Aorta (tissue), 5 donors: ENCODE data around the gene RBPJ. TPM values are rescaled to one million over a fixed set of nuclear protein-coding genes. Genes with fewer than 3 reads are reported as not detected.
"Not testable (repeated sequence)": the region's sequence is repeated elsewhere in the genome, so short reads cannot be mapped to it uniquely, and the experiment has no call there.

ENCODE experiments used
- ATAC-seq: fragments of 200-7000 bp; cut with Tn5 transposase; one replicate; pipeline ENCODE4 v1.9.1; 2022; ENCODE audit warnings: moderate library complexity; ENCODE audit not compliant: low FRiP score
- DNase-seq, 2 donors: peaks; one replicate each; pipeline ENCODE4 v3.0.0-alpha.2; 2020
- H3K27ac ChIP-seq, 2 donors: one replicate each; pipeline ENCODE4 v1.5.1; 2013; ENCODE audit warnings: low read length in 2 of 2, mild to moderate bottlenecking in 2 of 2, moderate library complexity in 2 of 2, control low read depth in 1 of 2, inconsistent platforms in 1 of 2, low read depth in 1 of 2
- H3K27me3 ChIP-seq, 2 donors: one replicate each; pipeline ENCODE4 v1.6.1; 2013; ENCODE audit warnings: control low read depth in 1 of 2, low read length in 1 of 2, mild to moderate bottlenecking in 1 of 2, moderate library complexity in 1 of 2; ENCODE audit not compliant: insufficient read depth in 2 of 2, control insufficient read depth in 1 of 2
- H3K36me3 ChIP-seq, 2 donors: one replicate each; pipeline ENCODE4 v1.6.1; 2013; ENCODE audit warnings: control low read depth in 1 of 2, low read length in 1 of 2, mild to moderate bottlenecking in 1 of 2; ENCODE audit not compliant: insufficient read depth in 2 of 2, control insufficient read depth in 1 of 2
- H3K4me1 ChIP-seq, 2 donors: one replicate each; pipeline ENCODE4 v1.6.1; 2013; ENCODE audit warnings: low read length in 2 of 2, control low read depth in 1 of 2, mild to moderate bottlenecking in 1 of 2, moderate library complexity in 1 of 2; ENCODE audit not compliant: insufficient read depth in 2 of 2, control insufficient read depth in 1 of 2
- H3K4me3 ChIP-seq, 2 donors: one replicate each; pipeline ENCODE4 v1.5.1; 2013; ENCODE audit warnings: low read length in 2 of 2, control low read depth in 1 of 2, mild to moderate bottlenecking in 1 of 2
- H3K9me3 ChIP-seq: one replicate; pipeline ENCODE4 v1.6.1; 2013; ENCODE audit warnings: mild to moderate bottlenecking, low read length; ENCODE audit not compliant: control insufficient read depth
- WGBS, 2 donors: extraction: QIAGEN DNeasy Blood & Tissue Kit; methylation state at CpG; one replicate each; pipeline ENCODE4 v1.1.7; 2013; 5-methylcytosine and 5-hydroxymethylcytosine counted together
- intact Hi-C, 2 donors: fragments of 100-400 bp; cut with DNase I; formaldehyde crosslinking; loops; one replicate each; pipeline versions ENCODE4 v1.14.2 to v1.15.0; 2022
- polyA plus RNA-seq, 2 donors: library from polyadenylated mRNA; stranded (reverse); fragments of 200-250 nt; gene quantifications; one replicate each; pipeline ENCODE4 v1.2.3, GENCODE V29; 2013
- total RNA-seq, 2 donors: library from RNA; stranded (reverse); fragmentation: NEBNext Ultra II Directional; extraction: Animal tissue kit (Norgen Biotek cat#: 25700); gene quantifications; one replicate each; pipeline ENCODE4 v1.2.1, GENCODE V29; 2021
- donor health status: healthy with polysubstance abuse.
- donor health status: Bipolar disorder and iron deficiency.
- donor health status: DM: no; HTN: no; CAD: no.
- donor health status: DM: no; HTN: no; CAD: no.
- donor health status: DM: yes; HTN: yes; CAD: no.

RBPJ gene
- total and polyA plus RNA-seq, 4 donors, result 24.9 to 162 (median 57.4) TPM

GRCh38 chr4:26355392-26356052 is 34.7 kb downstream of the RBPJ start:
- Histone ChIP-seq H3K27ac (no peak overlapping the region), H3K4me3 (no peak overlapping the region), H3K36me3 (no peaks in the 10 kb centered on the region), H3K9me3 (no peaks in the 10 kb centered on the region), H3K4me1 (no peaks in the 10 kb centered on the region), H3K27me3 (no peaks in the 10 kb centered on the region)
- intact Hi-C loops, result no loop called here
- 81 to 87% methylated on average over 1 of the region's 1 CpG for WGBS, 2 donors
- DNase-seq, result no peak
- ATAC-seq, result no peak

GRCh38 chr4:26356081-26356501 is 35.3 kb downstream of the RBPJ start:
- DNase-seq (no peak), ATAC-seq (no peak)
- Histone ChIP-seq H3K36me3 (no peaks in the 10 kb centered on the region), H3K27ac (no peak overlapping the region), H3K4me1 (no peaks in the 10 kb centered on the region), H3K4me3 (no peak overlapping the region), H3K27me3 (no peaks in the 10 kb centered on the region), H3K9me3 (no peaks in the 10 kb centered on the region)
- WGBS, 2 donors, result 61 to 63% methylated on average over 2 of the region's 2 CpGs
- intact Hi-C loops, result no loop called here

- H3K27me3 ChIP-seq, H3K9me3 ChIP-seq, H3K4me1 ChIP-seq, H3K36me3 ChIP-seq, DNase-seq, H3K4me3 ChIP-seq, H3K27ac ChIP-seq, intact Hi-C loops: not testable (repeated sequence)
- peak; percentile 54 for ATAC-seq
- WGBS, 2 donors, result 69 to 78% methylated on average over 32 of the region's 32 CpGs
These were observed 38.7 kb downstream of the RBPJ start for GRCh38 chr4:26359521-26359920.

GRCh38 chr4:26360273-26360672 is 39.5 kb downstream of the RBPJ start:
- intact Hi-C loops, result no loop called here
- Histone ChIP-seq H3K36me3 (no peaks in the 10 kb centered on the region), H3K4me1 (peaks cover 0 to 2% of the 10 kb centered on the region in 2 donors), H3K4me3 (no peak overlapping the region), H3K27me3 (no peaks in the 10 kb centered on the region), H3K9me3 (no peaks in the 10 kb centered on the region), H3K27ac (no peak overlapping the region)
- DNase-seq (no peak), ATAC-seq (no peak)
- WGBS, 2 donors, result 91 to 93% methylated on average over 4 of the region's 4 CpGs

GRCh38 chr4:26360864-26361263 is 40.0 kb downstream of the RBPJ start:
- no peaks in the 10 kb centered on the region for H3K27me3 ChIP-seq
- H3K9me3 ChIP-seq, result no peaks in the 10 kb centered on the region
- peaks cover 0 to 2% of the 10 kb centered on the region in 2 donors for H3K4me1 ChIP-seq
- DNase-seq, result no peak
- H3K27ac ChIP-seq, result no peak overlapping the region
- no peaks in the 10 kb centered on the region for H3K36me3 ChIP-seq
- no peak overlapping the region for H3K4me3 ChIP-seq
- 84 to 87% methylated on average over 5 of the region's 5 CpGs for WGBS, 2 donors
- no peak for ATAC-seq
- intact Hi-C loops, result no loop called here

GRCh38 chr4:26361297-26361696 is 40.5 kb downstream of the RBPJ start:
- Histone ChIP-seq H3K27ac (no peak overlapping the region), H3K4me1 (peaks cover 0 to 2% of the 10 kb centered on the region in 2 donors), H3K36me3 (no peaks in the 10 kb centered on the region), H3K9me3 (no peaks in the 10 kb centered on the region), H3K27me3 (no peaks in the 10 kb centered on the region), H3K4me3 (no peak overlapping the region)
- no peak for ATAC-seq
- no peak for DNase-seq
- WGBS, 2 donors, result 82 to 83% methylated on average over 2 of the region's 2 CpGs
- intact Hi-C loops, result no loop called here

GRCh38 chr4:26362745-26363439 is 42.1 kb downstream of the RBPJ start:
- H3K27me3 ChIP-seq, result no peaks in the 10 kb centered on the region
- H3K27ac ChIP-seq, result no peak overlapping the region
- WGBS, 2 donors, result 96 to 97% methylated on average over 9 of the region's 9 CpGs
- H3K4me3 ChIP-seq, result no peak overlapping the region
- intact Hi-C loops, result no loop called here
- H3K9me3 ChIP-seq, result no peaks in the 10 kb centered on the region
- no peak for ATAC-seq
- no peaks in the 10 kb centered on the region for H3K36me3 ChIP-seq
- no peak for DNase-seq
- peaks cover 0 to 2% of the 10 kb centered on the region in 2 donors for H3K4me1 ChIP-seq

- no peak for DNase-seq
- WGBS, 2 donors, result 89 to 91% methylated on average over 1 of the region's 1 CpG
- H3K4me3 ChIP-seq, result no peak overlapping the region
- H3K9me3 ChIP-seq, result no peaks in the 10 kb centered on the region
- H3K4me1 ChIP-seq, result peaks cover 2 to 5% of the 10 kb centered on the region in 2 donors
- H3K36me3 ChIP-seq, result no peaks in the 10 kb centered on the region
- intact Hi-C loops, result no loop called here
- no peak for ATAC-seq
- no peak overlapping the region for H3K27ac ChIP-seq
- H3K27me3 ChIP-seq, result no peaks in the 10 kb centered on the region
These were observed 44.8 kb downstream of the RBPJ start for GRCh38 chr4:26365537-26366150.

- intact Hi-C loops, result no loop called here
- DNase-seq (no peak), ATAC-seq (no peak)
- Histone ChIP-seq H3K4me1 (peaks cover 0 to 5% of the 10 kb centered on the region in 2 donors), H3K9me3 (no peaks in the 10 kb centered on the region), H3K4me3 (no peak overlapping the region), H3K27me3 (no peaks in the 10 kb centered on the region), H3K27ac (no peak overlapping the region), H3K36me3 (no peaks in the 10 kb centered on the region)
- whole genome bisulfite sequencing, 2 donors, result 44 to 64% methylated on average over 1 of the region's 1 CpG
These were observed 47.0 kb downstream of the RBPJ start for GRCh38 chr4:26367811-26368210.
